Mesendoderm (in vitro differentiated cells): ENCODE results near the gene CD248.
"Not testable (repeated sequence)": the region's sequence is repeated elsewhere in the genome, so short reads cannot be mapped to it uniquely, and the experiment has no call there.

ENCODE experiments used
- DNase-seq: peaks from one replicate; pipeline ENCODE4 v3.0.0; 2013
- H2AK5ac ChIP-seq: 2 replicates; pipeline ENCODE4 v1.6.1; 2013; ENCODE audit warnings: low read length, inconsistent platforms
- H2BK120ac ChIP-seq: 2 replicates; pipeline ENCODE4 v1.6.1; 2013; ENCODE audit warnings: low read depth, mild to moderate bottlenecking, low read length, moderate library complexity, mixed read lengths
- H2BK15ac ChIP-seq: replicated peaks from 2 replicates; pipeline ENCODE4 v1.6.1; 2013; ENCODE audit warnings: low read depth, mild to moderate bottlenecking, moderate library complexity
- H2BK5ac ChIP-seq: 2 replicates; pipeline ENCODE4 v1.6.1; 2013; ENCODE audit warnings: low read length, inconsistent platforms
- H3K18ac ChIP-seq: 2 replicates; pipeline ENCODE4 v1.6.1; 2013; ENCODE audit warnings: mild to moderate bottlenecking, low read length, mixed read lengths
- H3K23ac ChIP-seq: one replicate; pipeline ENCODE4 v1.6.1; 2013; ENCODE audit warnings: low read length
- H3K27ac ChIP-seq: 2 replicates; pipeline ENCODE4 v1.5.1; 2013; ENCODE audit warnings: low read depth, mild to moderate bottlenecking, inconsistent platforms, low read length, moderate library complexity
- H3K27me3 ChIP-seq: 2 replicates; pipeline ENCODE4 v1.6.1; 2013; ENCODE audit warnings: low read length, control low read depth, mild to moderate bottlenecking, inconsistent platforms; ENCODE audit not compliant: insufficient read depth, poor library complexity
- H3K36me3 ChIP-seq: 2 replicates; pipeline ENCODE4 v1.6.1; 2013; ENCODE audit warnings: low read length, inconsistent platforms; ENCODE audit not compliant: control insufficient read depth, insufficient read depth
- H3K4ac ChIP-seq: one replicate; pipeline ENCODE4 v1.6.1; 2013; ENCODE audit warnings: low read depth, mild to moderate bottlenecking, low read length, moderate library complexity
- H3K4me1 ChIP-seq: 2 replicates; pipeline ENCODE4 v1.6.1; 2013; ENCODE audit warnings: low read depth, low read length, inconsistent platforms; ENCODE audit not compliant: control insufficient read depth
- H3K4me2 ChIP-seq: 2 replicates; pipeline ENCODE4 v1.6.1; 2013; ENCODE audit warnings: low read length
- H3K4me3 ChIP-seq: 2 replicates; pipeline ENCODE4 v1.5.1; 2013; ENCODE audit warnings: mild to moderate bottlenecking, low read length
- H3K56ac ChIP-seq: one replicate; pipeline ENCODE4 v1.6.1; 2013; ENCODE audit warnings: low read length
- H3K79me1 ChIP-seq: 2 replicates; pipeline ENCODE4 v1.6.1; 2013; ENCODE audit warnings: low read length, inconsistent platforms
- H3K79me2 ChIP-seq: 2 replicates; pipeline ENCODE4 v1.6.1; 2013; ENCODE audit warnings: mild to moderate bottlenecking, low read length; ENCODE audit not compliant: control insufficient read depth, insufficient read depth
- H3K9ac ChIP-seq: 2 replicates; pipeline ENCODE4 v1.6.1; 2013; ENCODE audit warnings: low read length, inconsistent platforms
- H4K5ac ChIP-seq: one replicate; pipeline ENCODE4 v1.6.1; 2013; ENCODE audit warnings: low read length
- H4K8ac ChIP-seq: one replicate; pipeline ENCODE4 v1.6.1; 2013; ENCODE audit warnings: low read depth, mild to moderate bottlenecking, control low read depth, low read length, moderate library complexity
- WGBS: extraction: QIAGEN DNeasy Blood & Tissue Kit; methylation state at CpG from one replicate; pipeline ENCODE4 v1.1.7; 2013; ENCODE audit warnings: low lambda C conversion rate, missing lambda C conversion rate; ENCODE audit not compliant: insufficient coverage; ENCODE audit errors: extremely low coverage; 5-methylcytosine and 5-hydroxymethylcytosine counted together

Gene CD248

GRCh38 chr11:66313321-66314185 lies 3.3 kb downstream of the CD248 start:
- Histone ChIP-seq H3K18ac (peak overlapping the region; percentile 1), H2BK5ac (peak overlapping the region; percentile 70), H2BK15ac (no peak overlapping the region), H3K4me3 (peak overlapping the region; percentile 44), H2BK120ac (peak overlapping the region; percentile 9), H3K4me1 (peaks cover 16% of the 10 kb centered on the region), H4K5ac (no peak overlapping the region), H3K27me3 (no peaks in the 10 kb centered on the region), H3K4ac (peak overlapping the region; percentile 75), H3K79me1 (no peaks in the 10 kb centered on the region), H4K8ac (no peak overlapping the region), H3K27ac (peak overlapping the region; percentile 92), H3K9ac (peak overlapping the region; percentile 86), H2AK5ac (peak overlapping the region; percentile 37), H3K4me2 (peak overlapping the region; percentile 89), H3K23ac (peak overlapping the region; percentile 24), H3K56ac (peak overlapping the region; percentile 93), H3K79me2 (no peaks in the 10 kb centered on the region), H3K36me3 (no peaks in the 10 kb centered on the region)
- no peak for DNase-seq
- no CpG with 5 or more reads among the region's 38 CpGs for WGBS

DNA sequence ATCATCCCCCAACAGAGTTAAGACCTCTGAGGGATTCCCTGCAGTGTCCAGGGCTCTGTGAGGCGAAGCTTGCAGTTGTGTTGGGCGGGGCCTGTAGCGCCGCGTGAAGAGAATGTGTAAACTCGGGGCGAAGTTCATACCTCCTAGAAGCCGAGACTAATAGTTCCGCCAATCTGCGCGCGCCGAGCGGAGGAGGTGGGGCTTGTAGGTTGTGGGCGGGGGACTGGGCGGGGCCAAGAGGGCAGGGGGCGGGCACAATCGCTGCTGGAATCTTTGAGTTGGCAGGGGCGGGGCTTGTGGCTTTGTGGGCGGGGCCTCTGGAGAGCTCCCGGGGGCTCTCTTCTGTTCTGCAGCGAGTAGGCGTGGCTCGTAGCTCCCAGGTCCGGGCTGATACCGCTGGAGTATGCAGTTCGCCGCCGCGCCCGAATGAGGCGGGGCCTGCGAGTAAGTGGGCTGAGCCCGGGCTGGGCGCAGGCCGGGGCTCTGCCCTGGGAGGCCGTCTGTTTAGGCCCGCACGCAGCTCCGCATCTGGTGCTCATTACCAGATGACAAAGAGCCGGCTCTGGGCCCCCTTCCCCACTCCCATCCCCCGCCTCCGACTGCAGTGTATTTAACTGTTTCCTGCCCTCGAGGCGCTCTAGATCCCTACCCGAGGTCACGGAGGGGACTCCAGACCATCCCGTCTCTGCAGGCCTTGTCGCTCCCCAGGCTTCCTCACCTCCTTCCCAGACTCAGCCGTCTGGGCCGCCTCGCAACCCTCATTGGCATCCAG lies 4.1 kb downstream of the CD248 start:
- H3K9ac ChIP-seq = peak overlapping the region; percentile 86
- no peak overlapping the region for H4K8ac ChIP-seq
- no CpG with 5 or more reads among the region's 52 CpGs for WGBS
- H3K4me3 ChIP-seq = peak overlapping the region; percentile 65
- peak overlapping the region; percentile 92 for H3K27ac ChIP-seq
- peak overlapping the region; percentile 75 for H3K4ac ChIP-seq
- H3K27me3 ChIP-seq = no peaks in the 10 kb centered on the region
- DNase-seq = peak; percentile 99
- peak overlapping the region; percentile 70 for H2BK5ac ChIP-seq
- no peak overlapping the region for H4K5ac ChIP-seq
- peak overlapping the region; percentile 93 for H3K56ac ChIP-seq
- peak overlapping the region; percentile 24 for H3K23ac ChIP-seq
- no peaks in the 10 kb centered on the region for H3K79me2 ChIP-seq
- peak overlapping the region; percentile 1 for H3K18ac ChIP-seq
- H3K36me3 ChIP-seq = no peaks in the 10 kb centered on the region
- H3K4me1 ChIP-seq = peaks cover 10% of the 10 kb centered on the region
- H2BK120ac ChIP-seq = peak overlapping the region; percentile 9
- H2BK15ac ChIP-seq = no peak overlapping the region
- no peak overlapping the region for H2AK5ac ChIP-seq
- peak overlapping the region; percentile 100 for H3K4me2 ChIP-seq
- no peaks in the 10 kb centered on the region for H3K79me1 ChIP-seq

DNA sequence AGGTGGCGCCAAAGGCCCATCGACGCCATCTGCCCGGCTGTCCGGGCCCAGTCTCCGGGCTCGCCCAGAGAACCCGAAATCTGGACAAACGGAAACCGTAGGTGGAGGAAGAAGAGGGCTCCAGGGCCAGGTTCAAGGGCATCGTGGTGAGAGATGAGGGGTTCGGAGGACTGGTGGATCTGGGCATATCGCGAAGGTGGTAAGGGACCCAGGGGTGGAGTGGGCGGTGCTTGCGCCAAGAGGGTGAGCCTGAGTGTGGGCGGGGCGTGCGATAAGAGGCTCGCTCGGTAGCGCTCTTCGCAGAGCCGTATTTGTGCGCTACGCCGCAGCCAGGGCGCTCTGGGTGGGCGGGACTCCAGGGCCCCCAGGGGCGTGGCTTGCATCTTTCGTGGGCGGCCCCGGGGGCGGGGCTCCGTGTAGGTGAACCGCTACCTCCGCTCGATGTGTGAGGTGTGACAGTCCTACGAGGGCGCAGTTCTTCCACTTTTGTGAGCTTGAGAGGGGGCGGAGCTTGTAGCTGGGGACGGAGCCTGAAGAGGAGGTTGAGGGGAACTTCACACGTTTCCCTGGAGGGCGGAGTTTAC lies 4.8 kb downstream of the CD248 start:
- Histone ChIP-seq H3K56ac (peak overlapping the region; percentile 97), H3K4me1 (peaks cover 8% of the 10 kb centered on the region), H3K79me1 (no peaks in the 10 kb centered on the region), H2BK120ac (no peak overlapping the region), H3K27me3 (no peaks in the 10 kb centered on the region), H2AK5ac (no peak overlapping the region), H3K36me3 (no peaks in the 10 kb centered on the region), H3K9ac (peak overlapping the region; percentile 82), H3K23ac (no peak overlapping the region), H2BK15ac (no peak overlapping the region), H3K4ac (no peak overlapping the region), H3K18ac (no peak overlapping the region), H3K4me2 (peak overlapping the region; percentile 100), H3K27ac (peak overlapping the region; percentile 68), H3K79me2 (no peaks in the 10 kb centered on the region), H4K8ac (no peak overlapping the region), H2BK5ac (peak overlapping the region; percentile 93), H4K5ac (no peak overlapping the region), H3K4me3 (peak overlapping the region; percentile 71)
- DNase-seq = peak; percentile 90
- no CpG with 5 or more reads among the region's 44 CpGs for WGBS

- H3K9ac ChIP-seq = peak overlapping the region; percentile 82
- WGBS = no CpG with 5 or more reads among the region's 26 CpGs
- no peak overlapping the region for H3K23ac ChIP-seq
- H4K5ac ChIP-seq = no peak overlapping the region
- H2BK5ac ChIP-seq = no peak overlapping the region
- H3K79me2 ChIP-seq = no peaks in the 10 kb centered on the region
- H3K36me3 ChIP-seq = no peaks in the 10 kb centered on the region
- peaks cover 8% of the 10 kb centered on the region for H3K4me1 ChIP-seq
- no peaks in the 10 kb centered on the region for H3K79me1 ChIP-seq
- peak overlapping the region; percentile 68 for H3K27ac ChIP-seq
- H3K18ac ChIP-seq = no peak overlapping the region
- DNase-seq = peak; percentile 82
- H3K4me2 ChIP-seq = no peak overlapping the region
- H3K4ac ChIP-seq = no peak overlapping the region
- peak overlapping the region; percentile 97 for H3K56ac ChIP-seq
- no peak overlapping the region for H2BK15ac ChIP-seq
- no peaks in the 10 kb centered on the region for H3K27me3 ChIP-seq
- H3K4me3 ChIP-seq = no peak overlapping the region
- no peak overlapping the region for H4K8ac ChIP-seq
- H2AK5ac ChIP-seq = no peak overlapping the region
- H2BK120ac ChIP-seq = no peak overlapping the region
Measured at GRCh38 chr11:66311470-66311964, 5.3 kb downstream of the CD248 start.

DNA sequence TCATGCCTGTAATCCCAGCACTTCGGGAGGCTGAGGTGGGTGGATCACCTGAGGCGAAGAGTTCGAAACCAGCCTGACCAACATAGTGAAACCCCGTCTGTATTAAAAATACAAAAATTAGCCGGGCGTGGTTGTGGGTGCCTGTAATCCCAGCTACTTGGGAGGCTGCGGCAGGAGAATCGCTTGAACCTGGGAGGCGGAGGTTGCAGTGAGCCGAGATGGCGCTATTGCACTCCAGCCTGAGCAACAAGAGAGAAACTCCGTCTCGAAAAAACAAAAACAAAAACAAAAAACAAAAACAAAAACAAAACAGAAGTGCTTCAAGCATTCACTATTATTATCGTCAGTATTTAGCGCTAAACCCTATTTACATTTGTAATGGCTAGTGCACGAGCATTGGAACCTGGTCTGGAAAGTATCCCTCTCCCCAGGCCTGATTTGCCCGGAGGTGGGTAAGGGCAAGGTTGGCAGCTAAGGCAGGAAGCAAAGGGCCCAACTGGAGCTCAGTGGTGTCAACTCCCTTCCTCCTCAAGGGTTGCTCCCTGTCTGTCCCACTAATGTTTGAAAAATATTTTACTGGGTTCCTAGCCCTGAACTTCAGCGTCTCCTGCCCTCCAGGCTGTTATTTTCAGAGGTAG lies 5.9 kb downstream of the CD248 start:
- H3K4me2 ChIP-seq, H3K36me3 ChIP-seq, H3K23ac ChIP-seq, H3K4ac ChIP-seq, H2BK120ac ChIP-seq, H3K27me3 ChIP-seq, DNase-seq, H3K27ac ChIP-seq, H2AK5ac ChIP-seq, H3K4me1 ChIP-seq, H4K8ac ChIP-seq, H3K4me3 ChIP-seq, H2BK15ac ChIP-seq, H2BK5ac ChIP-seq, H3K79me2 ChIP-seq, H3K79me1 ChIP-seq, H3K18ac ChIP-seq, H4K5ac ChIP-seq: not testable (repeated sequence)
- Histone ChIP-seq H3K56ac (peak overlapping the region; percentile 49), H3K9ac (peak overlapping the region; percentile 34)
- no CpG with 5 or more reads among the region's 18 CpGs for whole genome bisulfite sequencing
